GM13977 (cell line): Measurements from ENCODE around the gene ANKRD28.
A peak's percentile ranks its signal among the peaks of the same experiment; 100 is the strongest.
"Not testable (repeated sequence)": the region's sequence is repeated elsewhere in the genome, so short reads cannot be mapped to it uniquely, and the experiment has no call there.

Experiments
- DNase-seq: peaks from one replicate; pipeline ENCODE4 v3.0.0; 2012; ENCODE audit warnings: low spot score
- in situ Hi-C: fragments of 300-500 bp; cut with MboI; formaldehyde crosslinking; loops from one replicate; pipeline ENCODE4 v1.12.0; 2022; ENCODE audit warnings: low sequenced_read_pairs, low pct_unique_long_range_greater_than_20kb, mixed read lengths, inconsistent platforms; ENCODE audit not compliant: unreplicated experiment
- TF ChIP-seq, protein P1 (sequence below): IDR thresholded peaks from 2 replicates; pipeline ENCODE4 v1.5.1; 2012; ENCODE audit warnings: mild to moderate bottlenecking, control low read depth; ENCODE audit not compliant: insufficient read depth; ENCODE audit errors: extremely low read depth, missing control alignments

ANKRD28 gene

DNA sequence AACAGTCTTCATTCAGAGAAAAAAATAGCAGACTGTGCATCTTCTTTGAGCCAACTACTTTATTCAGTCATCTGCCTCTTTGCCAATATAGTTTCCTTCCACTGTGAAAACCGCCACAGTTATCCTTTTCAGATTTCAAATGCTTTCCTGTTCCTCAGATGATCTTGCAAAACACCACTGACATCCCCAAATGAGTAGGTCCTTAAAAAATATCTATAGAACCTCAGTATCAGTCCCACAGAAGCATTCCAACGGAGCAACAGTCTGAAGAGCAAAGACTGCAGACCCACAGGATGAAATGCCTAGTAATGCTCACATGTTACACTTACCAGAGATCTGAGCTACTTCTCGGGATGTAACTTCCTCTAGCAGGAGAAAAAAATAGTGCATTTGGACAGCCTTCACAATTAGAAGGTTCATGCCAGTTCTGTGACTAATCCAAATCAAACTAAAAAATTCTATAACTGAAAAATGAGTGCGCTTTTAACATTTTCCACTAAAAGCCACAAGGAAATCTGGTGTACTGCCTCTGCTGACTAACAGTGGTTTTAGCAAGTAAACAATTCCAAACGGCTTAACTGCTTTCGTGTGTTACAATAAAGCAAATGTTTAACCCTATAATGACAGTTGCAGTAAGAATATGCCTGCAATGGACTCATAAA, at the start of gene ANKRD28:
ANKRD28 (minus strand) TSS at position 338 of the 662 bp plus-strand sequence. CDS start 1,458 bp downstream, outside the sequence.
- TF ChIP-seq, protein P1, sequence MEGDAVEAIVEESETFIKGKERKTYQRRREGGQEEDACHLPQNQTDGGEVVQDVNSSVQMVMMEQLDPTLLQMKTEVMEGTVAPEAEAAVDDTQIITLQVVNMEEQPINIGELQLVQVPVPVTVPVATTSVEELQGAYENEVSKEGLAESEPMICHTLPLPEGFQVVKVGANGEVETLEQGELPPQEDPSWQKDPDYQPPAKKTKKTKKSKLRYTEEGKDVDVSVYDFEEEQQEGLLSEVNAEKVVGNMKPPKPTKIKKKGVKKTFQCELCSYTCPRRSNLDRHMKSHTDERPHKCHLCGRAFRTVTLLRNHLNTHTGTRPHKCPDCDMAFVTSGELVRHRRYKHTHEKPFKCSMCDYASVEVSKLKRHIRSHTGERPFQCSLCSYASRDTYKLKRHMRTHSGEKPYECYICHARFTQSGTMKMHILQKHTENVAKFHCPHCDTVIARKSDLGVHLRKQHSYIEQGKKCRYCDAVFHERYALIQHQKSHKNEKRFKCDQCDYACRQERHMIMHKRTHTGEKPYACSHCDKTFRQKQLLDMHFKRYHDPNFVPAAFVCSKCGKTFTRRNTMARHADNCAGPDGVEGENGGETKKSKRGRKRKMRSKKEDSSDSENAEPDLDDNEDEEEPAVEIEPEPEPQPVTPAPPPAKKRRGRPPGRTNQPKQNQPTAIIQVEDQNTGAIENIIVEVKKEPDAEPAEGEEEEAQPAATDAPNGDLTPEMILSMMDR = peak; percentile 11
- no peak for DNase-seq
- in situ Hi-C loops = no loop called here

DNA sequence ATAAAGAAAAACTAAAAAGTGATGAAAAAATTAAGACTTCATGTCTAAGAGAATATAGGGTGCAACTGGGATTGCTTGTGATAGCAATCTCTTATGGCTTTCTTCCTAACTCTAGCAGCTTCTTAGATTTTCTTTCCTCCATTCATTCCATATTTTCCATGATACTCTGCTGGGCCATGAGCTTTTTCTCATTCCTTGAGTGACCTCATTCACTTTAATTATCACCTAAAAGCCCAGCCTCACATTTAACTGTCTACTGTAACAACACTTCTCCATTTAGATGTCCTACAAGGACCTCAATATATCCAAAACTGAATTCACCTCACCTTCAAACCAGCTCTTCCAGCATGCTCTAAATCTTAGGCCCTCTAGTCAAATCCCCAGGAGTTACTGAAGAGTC, 49.5 kb upstream of the ANKRD28 start:
- no peak for DNase-seq
- TF ChIP-seq, protein P1 = no peak
- in situ Hi-C loops = no loop called here

DNA sequence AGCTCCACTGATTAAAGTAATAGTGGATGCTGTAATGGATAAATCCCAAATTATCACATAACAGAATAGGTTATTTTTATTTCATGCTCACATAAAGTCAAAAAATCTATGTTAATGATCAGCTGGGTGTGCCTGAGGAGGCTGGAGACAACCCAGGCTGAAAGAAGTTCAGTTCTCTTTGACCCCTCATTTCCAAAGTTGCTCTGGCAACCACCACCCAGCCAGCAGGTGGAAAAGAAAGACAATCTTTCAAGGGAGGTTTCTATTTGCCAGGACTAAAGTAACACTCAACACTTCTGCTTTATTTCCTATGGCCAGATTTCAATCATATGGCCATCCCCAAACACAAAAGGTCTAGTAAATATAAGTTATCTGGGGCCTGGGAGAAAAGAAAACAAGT, 48.8 kb upstream of the ANKRD28 start:
- DNase-seq = no peak
- in situ Hi-C loops = no loop called here
- TF ChIP-seq, protein P1 = no peak

DNA sequence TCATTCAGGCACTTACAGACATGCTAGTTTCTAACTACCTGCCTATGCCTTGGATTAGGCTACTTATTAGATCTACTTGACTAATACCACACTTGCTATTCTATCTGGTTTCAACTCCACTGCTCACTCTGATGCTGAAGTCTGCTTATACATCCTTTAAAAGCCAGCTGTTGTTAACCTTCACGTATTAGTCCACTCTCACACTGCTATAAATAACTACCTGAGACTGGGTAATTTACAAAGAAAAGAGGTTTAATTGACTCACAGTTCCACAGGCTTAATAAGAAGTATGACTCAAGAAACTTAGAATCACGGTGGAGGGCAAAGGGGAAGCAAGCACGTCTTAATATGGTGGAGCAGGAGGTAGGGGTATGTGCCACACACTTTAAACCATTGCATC, 47.7 kb upstream of the ANKRD28 start:
- TF ChIP-seq, protein P1 = no peak
- in situ Hi-C loops = no loop called here
- DNase-seq = peak; percentile 23

DNA sequence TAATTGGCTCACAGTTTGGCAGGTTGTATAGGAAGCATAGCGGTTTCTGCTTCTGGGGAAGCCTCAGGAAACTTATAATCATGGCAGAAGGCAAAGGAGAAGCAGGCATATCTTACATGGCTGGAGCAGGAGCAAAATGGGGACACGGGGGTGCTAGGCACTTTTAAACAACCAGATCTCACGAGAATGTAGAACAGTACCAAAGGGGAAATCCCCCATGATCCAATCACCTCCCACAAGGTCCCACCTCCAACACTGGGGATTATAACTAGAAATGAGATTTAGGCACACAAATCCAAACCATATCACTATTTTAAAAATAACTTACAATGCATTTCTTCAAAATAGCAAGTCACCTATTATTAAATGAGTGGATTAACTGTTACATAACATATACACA, 47.1 kb upstream of the ANKRD28 start:
- DNase-seq = no peak
- in situ Hi-C loops = no loop called here
- TF ChIP-seq, protein P1 = no peak

DNA sequence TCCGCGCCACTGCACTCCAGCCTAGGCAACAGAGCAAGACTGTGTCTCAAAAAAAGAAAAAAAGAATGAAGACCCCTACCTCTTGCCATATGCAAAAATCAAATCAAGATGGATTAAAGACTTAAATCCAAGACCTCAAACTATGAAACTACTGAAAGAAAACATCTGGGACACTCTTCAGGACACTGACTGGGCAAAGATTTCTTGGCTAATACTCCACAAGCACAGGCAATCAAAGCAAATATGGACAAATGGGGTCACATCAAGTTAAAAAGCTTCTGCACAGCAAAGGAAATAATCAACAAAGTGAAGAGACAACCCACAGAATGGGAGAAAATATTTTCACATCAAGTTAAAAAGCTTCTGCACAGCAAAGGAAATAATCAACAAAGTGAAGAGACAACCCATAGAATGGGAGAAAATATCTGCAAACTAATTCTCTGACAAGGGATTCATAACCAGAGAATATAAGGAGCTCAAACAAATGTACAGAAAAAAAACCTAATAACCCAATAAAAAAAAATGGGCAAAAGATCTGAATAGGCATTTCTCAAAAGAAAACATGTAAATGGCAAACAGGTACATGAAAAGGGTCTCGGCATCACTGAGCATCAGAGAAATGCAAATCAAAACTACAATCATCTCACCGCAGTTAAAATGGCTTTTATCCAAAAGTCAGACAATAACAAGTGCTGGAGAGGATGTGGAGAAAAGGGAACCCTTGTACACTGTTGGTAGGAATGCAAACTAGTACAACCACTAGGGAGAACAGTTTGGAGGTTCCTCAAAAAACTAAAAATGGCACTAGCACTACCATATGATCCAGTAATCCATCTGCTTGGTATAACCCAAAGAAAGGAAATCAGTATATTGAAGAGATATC, 43.6 kb upstream of the ANKRD28 start:
- in situ Hi-C loops, DNase-seq: not testable (repeated sequence)

DNA sequence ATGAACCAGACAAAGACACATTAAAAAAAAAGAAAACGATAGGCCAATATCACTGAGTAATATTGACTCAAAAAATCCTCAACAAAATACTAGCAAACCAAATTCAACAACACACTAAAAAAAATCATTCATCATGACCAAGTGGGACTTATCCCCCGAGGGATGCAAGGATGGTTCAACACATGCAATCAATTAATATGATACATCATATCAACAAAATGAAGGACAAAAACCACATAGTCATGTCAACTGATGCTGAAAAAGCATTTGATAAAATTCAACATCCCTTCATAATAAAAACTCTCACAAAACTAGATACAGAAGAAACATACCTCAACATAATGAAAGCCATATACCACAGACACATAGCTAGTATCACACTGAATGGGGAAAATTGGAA, 41.8 kb upstream of the ANKRD28 start:
- TF ChIP-seq, protein P1 = no peak
- in situ Hi-C loops = no loop called here
- no peak for DNase-seq
